DMS 273 (cell line): Measurements from ENCODE around the gene ZNF695.
A peak's percentile ranks its signal among the peaks of the same experiment; 100 is the strongest.
"Not testable (repeated sequence)": the region's sequence is repeated elsewhere in the genome, so short reads cannot be mapped to it uniquely, and the experiment has no call there.

Experiments used
- DNase-seq: peaks from one replicate; lab custom pipeline; 2025; ENCODE audit not compliant: unreplicated experiment; lab: John Stamatoyannopoulos, UW

Gene ZNF695

GRCh38 chr1:247007511-247008405 is at the start of gene ZNF695:
TSS of gene ZNF695 (minus strand) at chr1:247008057. CDS start at chr1:247007908, 149 bp downstream.
- DNase-seq = peak; percentile 99

- DNase-seq = no peak
These were observed 48.2 kb upstream of the ZNF695 start for GRCh38 chr1:247056071-247056470.

- DNase-seq = no peak
These were observed 47.1 kb upstream of the ZNF695 start for GRCh38 chr1:247054992-247055415.

GRCh38 chr1:247047702-247048101 is 39.8 kb upstream of the ZNF695 start:
- DNase-seq = no peak

- DNase-seq = no peak
These were observed 39.4 kb upstream of the ZNF695 start for GRCh38 chr1:247047260-247047659.

- no peak for DNase-seq
These were observed 35.5 kb upstream of the ZNF695 start for GRCh38 chr1:247043406-247043805.

GRCh38 chr1:247037511-247038320 is 29.9 kb upstream of the ZNF695 start:
- no peak for DNase-seq

GRCh38 chr1:247032306-247032705 is 24.4 kb upstream of the ZNF695 start:
- DNase-seq = not testable (repeated sequence)

- DNase-seq = not testable (repeated sequence)
These were observed 16.8 kb upstream of the ZNF695 start for GRCh38 chr1:247024658-247025057.

- DNase-seq = no peak
These were observed 5.5 kb upstream of the ZNF695 start for GRCh38 chr1:247013391-247013790.

GRCh38 chr1:247008406-247008799 is 546 bp upstream of the ZNF695 start:
- no peak for DNase-seq

- DNase-seq = not testable (repeated sequence)
These were observed 3.8 kb downstream of the ZNF695 start for GRCh38 chr1:247004081-247004480.

- DNase-seq = no peak
These were observed 18.0 kb downstream of the ZNF695 start for GRCh38 chr1:246989901-246990300.

- DNase-seq = no peak
These were observed 19.5 kb downstream of the ZNF695 start for GRCh38 chr1:246988316-246988715.

GRCh38 chr1:246987083-246987690 is 20.7 kb downstream of the ZNF695 start:
- DNase-seq = no peak

GRCh38 chr1:246978785-246979184 is 29.1 kb downstream of the ZNF695 start:
- no peak for DNase-seq

GRCh38 chr1:246978281-246978680 is 29.6 kb downstream of the ZNF695 start:
- no peak for DNase-seq

- no peak for DNase-seq
These were observed 35.9 kb downstream of the ZNF695 start for GRCh38 chr1:246971969-246972368.

- peak; percentile 42 for DNase-seq
These were observed 36.7 kb downstream of the ZNF695 start for GRCh38 chr1:246971090-246971721.

GRCh38 chr1:246969621-246970020 is 38.2 kb downstream of the ZNF695 start:
- no peak for DNase-seq

GRCh38 chr1:246966502-246966901 is 41.4 kb downstream of the ZNF695 start:
- no peak for DNase-seq
